Natural killer cell (primary cell): ENCODE measurements around the gene SIRT4. TPM values are rescaled to one million over a fixed set of nuclear protein-coding genes. Genes with fewer than 3 reads are reported as not detected.
"Not testable (repeated sequence)": the region's sequence is repeated elsewhere in the genome, so short reads cannot be mapped to it uniquely, and the experiment has no call there.

Experiments
- ATAC-seq, 3 donors: fragments of 150-1000 bp in 2 of 3; fragments of 200-7000 bp in 1 of 3; cut with Tn5 transposase; 1 replicate in 1 of 3; 2 replicates in 2 of 3; pipeline ENCODE4 v1.10.0; 2021; ENCODE audit warnings: mild to moderate bottlenecking in 2 of 3, moderate library complexity in 2 of 3
- DNase-seq, 2 donors: peaks; one replicate each; pipeline versions ENCODE4 v3.0.0 to v3.0.0-alpha.2; 2013 to 2021; ENCODE audit warnings: mixed read lengths in 1 of 2
- H3K27ac ChIP-seq: one replicate; pipeline ENCODE4 v1.5.1; 2013; ENCODE audit warnings: mild to moderate bottlenecking, low read length
- H3K27me3 ChIP-seq: one replicate; pipeline ENCODE4 v1.6.1; 2013; ENCODE audit warnings: low read length; ENCODE audit not compliant: control insufficient read depth, insufficient read depth
- H3K36me3 ChIP-seq: one replicate; pipeline ENCODE4 v1.6.1; 2013; ENCODE audit warnings: low read length; ENCODE audit not compliant: control insufficient read depth, insufficient read depth
- H3K4me1 ChIP-seq: one replicate; pipeline ENCODE4 v1.6.1; 2013; ENCODE audit warnings: low read length; ENCODE audit not compliant: control insufficient read depth, insufficient read depth
- H3K4me3 ChIP-seq: one replicate; pipeline ENCODE4 v1.5.1; 2013; ENCODE audit warnings: low read length
- H3K9me3 ChIP-seq: one replicate; pipeline ENCODE4 v1.6.1; 2013; ENCODE audit warnings: low read length; ENCODE audit not compliant: control insufficient read depth, insufficient read depth
- H3K27ac Mint-ChIP-seq, 2 donors: one replicate each; pipeline ENCODE4 v1.8.0; 2022; ENCODE audit warnings: mild to moderate bottlenecking in 2 of 2, mixed read lengths in 2 of 2, moderate library complexity in 1 of 2
- H3K27me3 Mint-ChIP-seq, 2 donors: one replicate each; pipeline ENCODE4 v1.8.0; 2022; ENCODE audit warnings: low read depth in 2 of 2, mixed read lengths in 2 of 2
- H3K36me3 Mint-ChIP-seq: one replicate; pipeline ENCODE4 v1.8.0; 2022; ENCODE audit warnings: mixed read lengths
- H3K4me1 Mint-ChIP-seq, 2 donors: one replicate each; pipeline ENCODE4 v1.8.0; 2022; ENCODE audit warnings: mixed read lengths in 2 of 2
- H3K4me3 Mint-ChIP-seq: one replicate; pipeline ENCODE4 v1.8.0; 2022; ENCODE audit warnings: mild to moderate bottlenecking, moderate library complexity, mixed read lengths
- H3K9me3 Mint-ChIP-seq, 2 donors: one replicate each; pipeline ENCODE4 v1.8.0; 2022; ENCODE audit warnings: mixed read lengths in 2 of 2
- CTCF ChIP-seq: fragments of 200-600 bp; IDR thresholded peaks from one replicate; pipeline ENCODE4 v1.8.0; 2022; ENCODE audit warnings: antibody characterized with exemption
- WGBS: methylation state at CpG from one replicate; pipeline ENCODE4 v1.1.7; 2013; ENCODE audit warnings: missing lambda C conversion rate; ENCODE audit not compliant: insufficient coverage; 5-methylcytosine and 5-hydroxymethylcytosine counted together
- intact Hi-C: fragments of 100-400 bp; cut with micrococcal nuclease; formaldehyde crosslinking; loops from one replicate; pipeline ENCODE4 v1.14.2; 2022
- total RNA-seq, 4 donors: library from RNA; stranded (reverse); fragments of 120-200 nt in 1 of 4; gene quantifications; one replicate each; pipeline versions ENCODE4 v1.2.3 to v1.2.4, GENCODE V29; 2013 to 2022

SIRT4 gene
- total RNA-seq = 1 to 10 TPM; 2.0 to 2.1 (median 2.1) TPM
- total RNA-seq (2013) = 2.5 TPM

- H3K9me3 Mint-ChIP-seq = no peaks in the 10 kb centered on the region
- no peaks in the 10 kb centered on the region for H3K27me3 ChIP-seq
- peaks cover 6% of the 10 kb centered on the region in 2 donors for H3K4me1 Mint-ChIP-seq
- peak within 1 kb of the TSS; percentile 98 for H3K4me3 Mint-ChIP-seq
- peak; percentile 83 to 97 for DNase-seq
- WGBS = 10% methylated on average over 29 of the region's 31 CpGs
- TF ChIP-seq CTCF = peak; percentile 86
- H3K27ac Mint-ChIP-seq = peak within 1 kb of the TSS; percentile 87 to 88
- H3K9me3 ChIP-seq = no peaks in the 10 kb centered on the region
- H3K4me3 ChIP-seq = peak within 1 kb of the TSS; percentile 52
- H3K36me3 ChIP-seq = no peaks in the 10 kb centered on the region
- no peaks in the 10 kb centered on the region for H3K36me3 Mint-ChIP-seq
- H3K4me1 ChIP-seq = peaks cover 6% of the 10 kb centered on the region
- no peak within 1 kb of the TSS for H3K27ac ChIP-seq
- H3K27me3 Mint-ChIP-seq = no peaks in the 10 kb centered on the region
- intact Hi-C loops = loop anchor here (1.0 kb wide), 2 partner anchors 9 to 15 kb away; partner anchors contain the start of gene RNU4-1
- ATAC-seq = peak; percentile 99 to 100 (median 99)
Measured at GRCh38 chr12:120301962-120302815, at the start of gene SIRT4. SIRT4 (plus strand) TSS chr12:120302321; CDS start chr12:120303562, 1,241 bp downstream.

- peak in 1 of 2 donors; percentile 84 for DNase-seq
- Mint-ChIP-seq H3K4me3 (peak overlapping the region; percentile 89), H3K27ac (peak overlapping the region; percentile 89 to 94), H3K4me1 (peaks cover 86 to 88% of the 10 kb centered on the region in 2 donors)
- 5% methylated on average over 5 of the region's 6 CpGs for WGBS
- H3K9me3 ChIP-seq, H3K9me3 Mint-ChIP-seq, H3K27me3 ChIP-seq, H3K36me3 ChIP-seq, H3K36me3 Mint-ChIP-seq, H3K27me3 Mint-ChIP-seq: not testable (repeated sequence)
- Histone ChIP-seq H3K4me1 (peaks cover 100% of the 10 kb centered on the region), H3K4me3 (peak overlapping the region; percentile 23), H3K27ac (peak overlapping the region; percentile 93)
- ATAC-seq = peak; percentile 16 to 39 (median 23)
- intact Hi-C loops = loop anchor here (2.0 kb wide), 1 partner anchor 23 kb away; no protein-coding TSS in a partner anchor
Measured at GRCh38 chr12:120253313-120253712, 48.8 kb upstream of the SIRT4 start.

- Mint-ChIP-seq H3K9me3 (no peaks in the 10 kb centered on the region), H3K27me3 (no peaks in the 10 kb centered on the region), H3K4me1 (peaks cover 82 to 86% of the 10 kb centered on the region in 2 donors), H3K36me3 (peaks cover 9% of the 10 kb centered on the region), H3K27ac (peak overlapping the region; percentile 89 to 94), H3K4me3 (peak overlapping the region; percentile 89)
- Histone ChIP-seq H3K9me3 (no peaks in the 10 kb centered on the region), H3K27ac (peak overlapping the region; percentile 93), H3K27me3 (no peaks in the 10 kb centered on the region), H3K4me1 (peaks cover 100% of the 10 kb centered on the region), H3K36me3 (peaks cover 11% of the 10 kb centered on the region), H3K4me3 (no peak overlapping the region)
- intact Hi-C loops = no loop called here
- TF ChIP-seq CTCF = no peak
- no peak for ATAC-seq
- WGBS = 70% methylated on average over 5 of the region's 7 CpGs
- DNase-seq = peak in 1 of 2 donors; percentile 37
Measured at GRCh38 chr12:120254809-120255208, 47.3 kb upstream of the SIRT4 start.

- H3K4me1 ChIP-seq = peaks cover 100% of the 10 kb centered on the region
- no peak overlapping the region for H3K4me3 ChIP-seq
- peak in 1 of 2 donors; percentile 29 for DNase-seq
- Mint-ChIP-seq H3K4me1 (peaks cover 87 to 90% of the 10 kb centered on the region in 2 donors), H3K27me3 (no peaks in the 10 kb centered on the region), H3K4me3 (peak overlapping the region; percentile 81), H3K36me3 (peaks cover 10% of the 10 kb centered on the region), H3K9me3 (no peaks in the 10 kb centered on the region), H3K27ac (peak overlapping the region; percentile 89 to 94)
- no peaks in the 10 kb centered on the region for H3K9me3 ChIP-seq
- intact Hi-C loops = no loop called here
- peaks cover 11% of the 10 kb centered on the region for H3K36me3 ChIP-seq
- 74% methylated on average over 9 of the region's 9 CpGs for WGBS
- H3K27me3 ChIP-seq = no peaks in the 10 kb centered on the region
- peak overlapping the region; percentile 50 for H3K27ac ChIP-seq
- TF ChIP-seq CTCF = no peak
- ATAC-seq = no peak
Measured at GRCh38 chr12:120257041-120257821, 44.9 kb upstream of the SIRT4 start.
